ENCODE results near the gene SLC35E1.

GRCh38 chr19:16589917-16590316 is 17.7 kb upstream of the SLC35E1 start:
- TF ChIP-seq CTCF (IDR thresholded peaks at IDR 0.05; ENCODE audit: insufficient read depth, low read length) (no peak), GABPA (IDR thresholded peaks at IDR 0.05; ENCODE audit: low read depth) (no peak)
